Camera-type eye (tissue), 1 donor: ENCODE results near the gene RBMX. TPM values are rescaled to one million over a fixed set of nuclear protein-coding genes. Genes with fewer than 3 reads are reported as not detected.

Experiments used
- total RNA-seq: library from RNA; depleted of rRNA; stranded (reverse); fragments of >200 nt; gene quantifications from one replicate; pipeline ENCODE4 v1.2.3, GENCODE V29; 2014

RBMX gene
- total RNA-seq, result 602 TPM

DNA sequence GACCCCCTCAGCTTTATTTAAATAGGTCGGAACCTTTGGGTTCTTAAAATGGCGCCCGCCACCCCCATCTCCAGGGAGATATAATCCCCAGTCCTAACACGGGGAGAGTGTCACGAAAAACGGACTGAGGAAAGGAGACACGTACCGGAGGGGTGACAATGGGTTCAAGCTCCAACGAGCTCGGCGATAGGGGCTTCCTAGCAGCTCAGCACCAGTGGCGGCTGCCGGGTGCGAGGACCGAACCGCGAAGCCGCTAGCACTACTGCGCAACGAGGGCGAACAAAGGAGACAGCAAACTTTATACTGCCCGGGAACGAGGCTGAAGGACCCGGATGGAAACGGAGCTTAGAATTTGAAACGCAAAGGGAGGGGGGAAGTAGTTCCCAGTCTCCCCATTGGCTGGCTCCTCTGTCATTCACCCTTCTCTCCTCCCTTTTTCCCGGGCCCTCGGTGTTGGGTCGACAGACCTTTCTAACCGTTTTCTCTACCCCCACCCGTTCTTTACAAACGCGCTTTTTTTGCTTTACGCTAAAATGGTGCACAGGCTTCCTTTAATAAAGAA is at the start of gene RBMX:
RBMX (minus strand) TSS at position 274 of the 562 bp plus-strand sequence. CDS start 1,298 bp downstream, outside the sequence.

Other genes with a start within 250 kb of the RBMX start
- not detected for gene CD40LG, start 232.6 kb downstream of the RBMX start, total RNA-seq
- 15.6 TPM for gene ARHGEF6, start 99.8 kb downstream of the RBMX start, total RNA-seq
- gene GPR101, start 153.3 kb upstream of the RBMX start, total RNA-seq, result not detected